RWPE2 (cell line): ENCODE data around the gene ZNF197.

Experiments used
- ATAC-seq: fragments of 200-7000 bp; cut with Tn5 transposase; 3 replicates; pipeline ENCODE4 v1.9.1; 2021; ENCODE audit warnings: low read depth
- DNase-seq: peaks from one replicate; pipeline ENCODE4 v3.0.0-alpha.2; 2020; ENCODE audit warnings: low spot score
- H3K27ac ChIP-seq: fragments of 450-650 bp; 2 replicates; pipeline ENCODE4 v1.5.1; 2017; ENCODE audit warnings: mild to moderate bottlenecking; ENCODE audit not compliant: poor library complexity, severe bottlenecking
- H3K27me3 ChIP-seq: fragments of 250-450 bp; sonication (Bioruptor Pico); 2 replicates; pipeline ENCODE4 v1.5.1; 2021; ENCODE audit warnings: mild to moderate bottlenecking, moderate library complexity; ENCODE audit not compliant: insufficient read depth, poor library complexity, severe bottlenecking
- H3K36me3 ChIP-seq: fragments of 250-450 bp; sonication (Bioruptor Pico); 2 replicates; pipeline ENCODE4 v1.5.1; 2020; ENCODE audit warnings: low read depth, mild to moderate bottlenecking, moderate library complexity
- H3K4me1 ChIP-seq: fragments of 250-450 bp; sonication (Bioruptor Pico); 2 replicates; pipeline ENCODE4 v1.5.1; 2021; ENCODE audit warnings: mild to moderate bottlenecking, moderate library complexity; ENCODE audit not compliant: insufficient read depth, poor library complexity, severe bottlenecking
- H3K4me3 ChIP-seq: fragments of 250-450 bp; sonication (Bioruptor Pico); 2 replicates; pipeline ENCODE4 v1.5.1; 2021; ENCODE audit warnings: mild to moderate bottlenecking, moderate library complexity; ENCODE audit not compliant: severe bottlenecking
- H3K9me3 ChIP-seq: fragments of 250-450 bp; sonication (Bioruptor Pico); 2 replicates; pipeline ENCODE4 v1.5.1; 2021; ENCODE audit warnings: mild to moderate bottlenecking, moderate library complexity; ENCODE audit not compliant: severe bottlenecking
- CTCF ChIP-seq: fragments of 450-650 bp; IDR thresholded peaks from one replicate; pipeline ENCODE4 v1.5.1; 2017; ENCODE audit warnings: mild to moderate bottlenecking, moderate library complexity; ENCODE audit not compliant: poor library complexity, severe bottlenecking

Gene ZNF197

GRCh38 chr3:44687898-44688297, 63.1 kb downstream of the ZNF197 start:
- H3K4me3 ChIP-seq, result no peak overlapping the region
- no peak for TF ChIP-seq CTCF
- no peak for ATAC-seq
- no peaks in the 10 kb centered on the region for H3K27me3 ChIP-seq
- no peak for DNase-seq
- peaks cover 3% of the 10 kb centered on the region for H3K4me1 ChIP-seq
- peaks cover 2% of the 10 kb centered on the region for H3K9me3 ChIP-seq
- H3K36me3 ChIP-seq, result no peaks in the 10 kb centered on the region; the same call in 1 of the 2 replicates
- H3K27ac ChIP-seq, result no peak overlapping the region
